HepG2 (cell line): ENCODE measurements around the gene UGT1A8. TPM values are rescaled to one million over a fixed set of nuclear protein-coding genes. Genes with fewer than 3 reads are reported as not detected.
A peak's percentile ranks its signal among the peaks of the same experiment; 100 is the strongest.

Experiments
- DR1 ChIP-seq: sonication (generic); formaldehyde crosslinking; IDR thresholded peaks from 2 replicates; pipeline ENCODE4 v1.8.0; 2021; ENCODE audit warnings: mild to moderate bottlenecking, missing genetic modification reagents, inconsistent platforms
- FOSL1 ChIP-seq: sonication (generic); formaldehyde crosslinking; IDR thresholded peaks from 2 replicates; pipeline ENCODE4 v1.9.0; 2021; ENCODE audit warnings: missing genetic modification reagents, borderline replicate concordance
- MIXL1 ChIP-seq: IDR thresholded peaks from 2 replicates; pipeline ENCODE4 v1.6.1; 2016
- NFRKB ChIP-seq: fragments of 450-650 bp; IDR thresholded peaks from 2 replicates; pipeline ENCODE4 v1.6.1; 2017
- NR2C2 ChIP-seq: sonication (generic); formaldehyde crosslinking; IDR thresholded peaks from 2 replicates; pipeline ENCODE4 v1.4.0; 2020; ENCODE audit warnings: missing genetic modification reagents, mild to moderate bottlenecking, moderate library complexity, borderline replicate concordance
- NRL ChIP-seq: sonication (generic); formaldehyde crosslinking; IDR thresholded peaks from 2 replicates; pipeline ENCODE4 v1.5.0; 2020; ENCODE audit warnings: missing genetic modification reagents, mild to moderate bottlenecking, moderate library complexity, borderline replicate concordance
- RAD21 ChIP-seq: fragments of 450-650 bp; formaldehyde crosslinking; IDR thresholded peaks from 2 replicates; pipeline ENCODE4 v1.5.0; 2020; ENCODE audit warnings: mild to moderate bottlenecking
- ZKSCAN1 ChIP-seq: fragments of 150-350 bp; IDR thresholded peaks from 2 replicates; pipeline ENCODE4 v1.6.1; 2014; ENCODE audit warnings: low read length
- ZNF180 ChIP-seq: sonication (generic); formaldehyde crosslinking; IDR thresholded peaks from 2 replicates; pipeline ENCODE4 v1.4.0; 2020; ENCODE audit warnings: low read depth, missing genetic modification reagents, borderline replicate concordance
- ZNF207 ChIP-seq: fragments of 450-650 bp; IDR thresholded peaks from 2 replicates; pipeline ENCODE4 v1.6.1; 2016; ENCODE audit warnings: antibody characterized with exemption, borderline replicate concordance
- ZNF230 ChIP-seq: sonication (generic); formaldehyde crosslinking; IDR thresholded peaks from 2 replicates; pipeline ENCODE4 v1.4.0; 2020; ENCODE audit warnings: mild to moderate bottlenecking, missing genetic modification reagents
- ZNF331 ChIP-seq: sonication (generic); formaldehyde crosslinking; IDR thresholded peaks from 2 replicates; pipeline ENCODE4 v1.4.0; 2020; ENCODE audit warnings: missing genetic modification reagents
- ZNF569 ChIP-seq: sonication (generic); formaldehyde crosslinking; IDR thresholded peaks from 2 replicates; pipeline ENCODE4 v1.5.0; 2020; ENCODE audit warnings: mild to moderate bottlenecking, missing genetic modification reagents, moderate library complexity, borderline replicate concordance
- polyA plus RNA-seq, 8 experiments: library from polyadenylated mRNA; depleted of rRNA in 3 of 8; stranded (reverse) in 7 of 8; unstranded in 1 of 8; fragments of >200 nt; fragmentation: Illumina TruSeq in 4 of 8; extraction: Trizol in 4 of 8; gene quantifications; 2 replicates each; pipeline versions ENCODE4 v1.2.1 to v1.2.3, GENCODE V29; 2011 to 2016; ENCODE audit warnings: low read depth in 4 of 8, missing spikeins in 1 of 8, mixed read lengths in 1 of 8; ENCODE audit not compliant: insufficient read depth in 1 of 8
- total RNA-seq, 5 experiments: library from RNA; depleted of rRNA; stranded (reverse); fragments of >200 nt; fragmentation: Illumina TruSeq; extraction: Trizol; gene quantifications; 2 replicates each; pipeline ENCODE4 v1.2.3, GENCODE V29; 2016; ENCODE audit warnings: low read depth in 1 of 5
- TF ChIP-seq, protein P1 (sequence below): sonication (generic); formaldehyde crosslinking; IDR thresholded peaks from 2 replicates; pipeline ENCODE4 v1.4.0; 2020; ENCODE audit warnings: missing genetic modification reagents, borderline replicate concordance
- TF ChIP-seq, protein P2 (sequence below): IDR thresholded peaks from 2 replicates; pipeline ENCODE4 v1.6.1; 2016; ENCODE audit warnings: low read depth, missing genetic modification reagents, missing compliant biosample characterization
- TF ChIP-seq, protein P3 (sequence below): fragments of 450-650 bp; IDR thresholded peaks from 2 replicates; pipeline ENCODE4 v1.6.1; 2017; ENCODE audit warnings: mild to moderate bottlenecking
- TF ChIP-seq, protein P4 (sequence below): sonication (generic); formaldehyde crosslinking; conservative IDR thresholded peaks from 2 replicates; pipeline ENCODE4 v1.8.0; 2022; ENCODE audit warnings: mild to moderate bottlenecking, moderate library complexity, missing genetic modification reagents

The UGT1A8 gene
- total and polyA plus RNA-seq, 2 of the 13 experiments (the other 11 are each of a cell fraction or from before 2014, with no cell fraction given): not detected

DNA sequence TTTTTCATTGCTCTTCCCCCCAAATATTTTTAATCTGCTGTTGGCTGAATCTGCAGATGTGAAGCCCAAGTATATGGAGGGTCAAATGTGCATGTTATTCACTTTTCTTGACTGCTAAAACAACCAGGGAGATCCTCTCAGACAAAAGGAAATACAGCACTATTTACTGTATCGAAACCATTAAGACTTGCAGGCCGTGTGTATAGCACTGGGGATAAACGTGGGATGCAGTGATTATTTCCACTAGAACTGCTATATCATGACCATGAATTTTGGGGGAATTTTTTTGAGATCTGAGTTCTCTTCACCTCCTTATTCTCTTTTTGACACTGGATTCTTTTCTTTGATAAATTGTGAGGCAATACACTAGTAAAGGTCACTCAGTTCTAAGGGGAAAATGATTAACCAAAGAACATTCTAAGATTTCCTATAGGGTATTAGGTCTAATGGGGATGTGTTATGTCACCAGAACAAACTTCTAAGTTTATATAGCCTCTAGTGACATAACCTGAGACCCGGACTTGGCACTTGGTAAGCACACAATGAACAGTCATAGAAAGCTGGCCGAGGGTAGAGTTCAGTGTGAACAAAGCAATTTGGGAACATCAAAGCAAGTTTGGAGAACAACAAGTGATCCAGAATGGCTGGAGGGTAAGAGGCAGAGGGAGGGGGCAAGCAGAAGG is 127.8 kb downstream of the UGT1A8 start (continued):
- peak; percentile 84 for TF ChIP-seq ZNF331 (CRISPR knock-in tag)
- TF ChIP-seq, protein P1, sequence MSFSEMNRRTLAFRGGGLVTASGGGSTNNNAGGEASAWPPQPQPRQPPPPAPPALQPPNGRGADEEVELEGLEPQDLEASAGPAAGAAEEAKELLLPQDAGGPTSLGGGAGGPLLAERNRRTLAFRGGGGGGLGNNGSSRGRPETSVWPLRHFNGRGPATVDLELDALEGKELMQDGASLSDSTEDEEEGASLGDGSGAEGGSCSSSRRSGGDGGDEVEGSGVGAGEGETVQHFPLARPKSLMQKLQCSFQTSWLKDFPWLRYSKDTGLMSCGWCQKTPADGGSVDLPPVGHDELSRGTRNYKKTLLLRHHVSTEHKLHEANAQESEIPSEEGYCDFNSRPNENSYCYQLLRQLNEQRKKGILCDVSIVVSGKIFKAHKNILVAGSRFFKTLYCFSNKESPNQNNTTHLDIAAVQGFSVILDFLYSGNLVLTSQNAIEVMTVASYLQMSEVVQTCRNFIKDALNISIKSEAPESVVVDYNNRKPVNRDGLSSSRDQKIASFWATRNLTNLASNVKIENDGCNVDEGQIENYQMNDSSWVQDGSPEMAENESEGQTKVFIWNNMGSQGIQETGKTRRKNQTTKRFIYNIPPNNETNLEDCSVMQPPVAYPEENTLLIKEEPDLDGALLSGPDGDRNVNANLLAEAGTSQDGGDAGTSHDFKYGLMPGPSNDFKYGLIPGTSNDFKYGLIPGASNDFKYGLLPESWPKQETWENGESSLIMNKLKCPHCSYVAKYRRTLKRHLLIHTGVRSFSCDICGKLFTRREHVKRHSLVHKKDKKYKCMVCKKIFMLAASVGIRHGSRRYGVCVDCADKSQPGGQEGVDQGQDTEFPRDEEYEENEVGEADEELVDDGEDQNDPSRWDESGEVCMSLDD (CRISPR knock-in tag): 0 out of 2 replicates have a peak, but pooled peaks have one; percentile 56
- TF ChIP-seq, protein P2, sequence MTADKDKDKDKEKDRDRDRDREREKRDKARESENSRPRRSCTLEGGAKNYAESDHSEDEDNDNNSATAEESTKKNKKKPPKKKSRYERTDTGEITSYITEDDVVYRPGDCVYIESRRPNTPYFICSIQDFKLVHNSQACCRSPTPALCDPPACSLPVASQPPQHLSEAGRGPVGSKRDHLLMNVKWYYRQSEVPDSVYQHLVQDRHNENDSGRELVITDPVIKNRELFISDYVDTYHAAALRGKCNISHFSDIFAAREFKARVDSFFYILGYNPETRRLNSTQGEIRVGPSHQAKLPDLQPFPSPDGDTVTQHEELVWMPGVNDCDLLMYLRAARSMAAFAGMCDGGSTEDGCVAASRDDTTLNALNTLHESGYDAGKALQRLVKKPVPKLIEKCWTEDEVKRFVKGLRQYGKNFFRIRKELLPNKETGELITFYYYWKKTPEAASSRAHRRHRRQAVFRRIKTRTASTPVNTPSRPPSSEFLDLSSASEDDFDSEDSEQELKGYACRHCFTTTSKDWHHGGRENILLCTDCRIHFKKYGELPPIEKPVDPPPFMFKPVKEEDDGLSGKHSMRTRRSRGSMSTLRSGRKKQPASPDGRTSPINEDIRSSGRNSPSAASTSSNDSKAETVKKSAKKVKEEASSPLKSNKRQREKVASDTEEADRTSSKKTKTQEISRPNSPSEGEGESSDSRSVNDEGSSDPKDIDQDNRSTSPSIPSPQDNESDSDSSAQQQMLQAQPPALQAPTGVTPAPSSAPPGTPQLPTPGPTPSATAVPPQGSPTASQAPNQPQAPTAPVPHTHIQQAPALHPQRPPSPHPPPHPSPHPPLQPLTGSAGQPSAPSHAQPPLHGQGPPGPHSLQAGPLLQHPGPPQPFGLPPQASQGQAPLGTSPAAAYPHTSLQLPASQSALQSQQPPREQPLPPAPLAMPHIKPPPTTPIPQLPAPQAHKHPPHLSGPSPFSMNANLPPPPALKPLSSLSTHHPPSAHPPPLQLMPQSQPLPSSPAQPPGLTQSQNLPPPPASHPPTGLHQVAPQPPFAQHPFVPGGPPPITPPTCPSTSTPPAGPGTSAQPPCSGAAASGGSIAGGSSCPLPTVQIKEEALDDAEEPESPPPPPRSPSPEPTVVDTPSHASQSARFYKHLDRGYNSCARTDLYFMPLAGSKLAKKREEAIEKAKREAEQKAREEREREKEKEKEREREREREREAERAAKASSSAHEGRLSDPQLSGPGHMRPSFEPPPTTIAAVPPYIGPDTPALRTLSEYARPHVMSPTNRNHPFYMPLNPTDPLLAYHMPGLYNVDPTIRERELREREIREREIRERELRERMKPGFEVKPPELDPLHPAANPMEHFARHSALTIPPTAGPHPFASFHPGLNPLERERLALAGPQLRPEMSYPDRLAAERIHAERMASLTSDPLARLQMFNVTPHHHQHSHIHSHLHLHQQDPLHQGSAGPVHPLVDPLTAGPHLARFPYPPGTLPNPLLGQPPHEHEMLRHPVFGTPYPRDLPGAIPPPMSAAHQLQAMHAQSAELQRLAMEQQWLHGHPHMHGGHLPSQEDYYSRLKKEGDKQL: peak; percentile 100
- TF ChIP-seq ZKSCAN1: no peak
- TF ChIP-seq ZNF180 (CRISPR knock-in tag): no peak
- no peak for TF ChIP-seq NRL
- TF ChIP-seq NFRKB: no peak
- 0 out of 2 replicates have a peak, but pooled peaks have one; percentile 39 for TF ChIP-seq ZNF230 (CRISPR knock-in tag)
- TF ChIP-seq, protein P3, sequence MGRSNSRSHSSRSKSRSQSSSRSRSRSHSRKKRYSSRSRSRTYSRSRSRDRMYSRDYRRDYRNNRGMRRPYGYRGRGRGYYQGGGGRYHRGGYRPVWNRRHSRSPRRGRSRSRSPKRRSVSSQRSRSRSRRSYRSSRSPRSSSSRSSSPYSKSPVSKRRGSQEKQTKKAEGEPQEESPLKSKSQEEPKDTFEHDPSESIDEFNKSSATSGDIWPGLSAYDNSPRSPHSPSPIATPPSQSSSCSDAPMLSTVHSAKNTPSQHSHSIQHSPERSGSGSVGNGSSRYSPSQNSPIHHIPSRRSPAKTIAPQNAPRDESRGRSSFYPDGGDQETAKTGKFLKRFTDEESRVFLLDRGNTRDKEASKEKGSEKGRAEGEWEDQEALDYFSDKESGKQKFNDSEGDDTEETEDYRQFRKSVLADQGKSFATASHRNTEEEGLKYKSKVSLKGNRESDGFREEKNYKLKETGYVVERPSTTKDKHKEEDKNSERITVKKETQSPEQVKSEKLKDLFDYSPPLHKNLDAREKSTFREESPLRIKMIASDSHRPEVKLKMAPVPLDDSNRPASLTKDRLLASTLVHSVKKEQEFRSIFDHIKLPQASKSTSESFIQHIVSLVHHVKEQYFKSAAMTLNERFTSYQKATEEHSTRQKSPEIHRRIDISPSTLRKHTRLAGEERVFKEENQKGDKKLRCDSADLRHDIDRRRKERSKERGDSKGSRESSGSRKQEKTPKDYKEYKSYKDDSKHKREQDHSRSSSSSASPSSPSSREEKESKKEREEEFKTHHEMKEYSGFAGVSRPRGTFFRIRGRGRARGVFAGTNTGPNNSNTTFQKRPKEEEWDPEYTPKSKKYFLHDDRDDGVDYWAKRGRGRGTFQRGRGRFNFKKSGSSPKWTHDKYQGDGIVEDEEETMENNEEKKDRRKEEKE: no peak
- TF ChIP-seq NR2C2: peak; percentile 82
- TF ChIP-seq RAD21 (CRISPR knock-in tag): no peak
- TF ChIP-seq DR1: no peak
- TF ChIP-seq, protein P4, sequence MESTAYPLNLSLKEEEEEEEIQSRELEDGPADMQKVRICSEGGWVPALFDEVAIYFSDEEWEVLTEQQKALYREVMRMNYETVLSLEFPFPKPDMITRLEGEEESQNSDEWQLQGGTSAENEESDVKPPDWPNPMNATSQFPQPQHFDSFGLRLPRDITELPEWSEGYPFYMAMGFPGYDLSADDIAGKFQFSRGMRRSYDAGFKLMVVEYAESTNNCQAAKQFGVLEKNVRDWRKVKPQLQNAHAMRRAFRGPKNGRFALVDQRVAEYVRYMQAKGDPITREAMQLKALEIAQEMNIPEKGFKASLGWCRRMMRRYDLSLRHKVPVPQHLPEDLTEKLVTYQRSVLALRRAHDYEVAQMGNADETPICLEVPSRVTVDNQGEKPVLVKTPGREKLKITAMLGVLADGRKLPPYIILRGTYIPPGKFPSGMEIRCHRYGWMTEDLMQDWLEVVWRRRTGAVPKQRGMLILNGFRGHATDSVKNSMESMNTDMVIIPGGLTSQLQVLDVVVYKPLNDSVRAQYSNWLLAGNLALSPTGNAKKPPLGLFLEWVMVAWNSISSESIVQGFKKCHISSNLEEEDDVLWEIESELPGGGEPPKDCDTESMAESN (CRISPR knock-in tag): peak; percentile 82
- no peak for TF ChIP-seq FOSL1 (CRISPR knock-in tag)
- peak; percentile 92 for TF ChIP-seq MIXL1 (CRISPR knock-in tag)
- TF ChIP-seq ZNF207: no peak
- TF ChIP-seq ZNF569 (CRISPR knock-in tag): no peak
